ENCODE measurements around the gene FOXN4.
"Not testable (repeated sequence)": the region's sequence is repeated elsewhere in the genome, so short reads cannot be mapped to it uniquely, and the experiment has no call there.

The FOXN4 gene

GRCh38 chr12:109329003-109329402, 19.9 kb upstream of the FOXN4 start:
- TF ChIP-seq CTCF (IDR thresholded peaks at IDR 0.05) (no peak), ZFX (IDR thresholded peaks at IDR 0.05; ENCODE audit: borderline replicate concordance) (no peak)
- no peak overlapping the region for H3K27ac ChIP-seq

DNA sequence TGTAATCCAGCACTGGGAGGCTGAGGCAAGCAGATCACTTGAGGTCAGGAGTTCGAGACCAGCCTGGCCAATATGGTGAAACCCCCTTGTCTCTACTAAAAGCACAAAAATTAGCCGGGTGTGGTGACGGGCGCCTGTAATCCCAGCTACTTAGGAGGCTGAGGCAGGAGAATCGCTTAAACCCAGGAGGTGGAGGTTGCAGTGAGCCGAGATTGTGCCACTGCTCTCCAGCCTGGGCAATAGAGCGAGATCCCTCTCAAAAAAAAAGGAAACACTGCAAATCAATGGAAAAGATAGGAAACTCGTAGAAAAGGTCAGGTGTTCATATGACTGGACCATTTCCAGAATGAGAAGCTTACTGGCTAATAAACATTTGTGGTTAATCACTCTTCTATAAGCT, 12.2 kb upstream of the FOXN4 start:
- not testable (repeated sequence) for H3K27ac ChIP-seq

- TF ChIP-seq CTCF (IDR thresholded peaks at IDR 0.05) (no peak), ZFX (IDR thresholded peaks at IDR 0.05; ENCODE audit: borderline replicate concordance) (no peak)
- H3K27ac ChIP-seq = peak overlapping the region; percentile 89
Observed at GRCh38 chr12:109310247-109311125, 1.4 kb upstream of the FOXN4 start.

GRCh38 chr12:109309381-109310246, 530 bp upstream of the FOXN4 start:
- no peak for TF ChIP-seq CTCF (IDR thresholded peaks at IDR 0.05)
- TF ChIP-seq ZFX (IDR thresholded peaks at IDR 0.05; ENCODE audit: borderline replicate concordance) = no peak
- peak overlapping the region; percentile 89 for H3K27ac ChIP-seq

DNA sequence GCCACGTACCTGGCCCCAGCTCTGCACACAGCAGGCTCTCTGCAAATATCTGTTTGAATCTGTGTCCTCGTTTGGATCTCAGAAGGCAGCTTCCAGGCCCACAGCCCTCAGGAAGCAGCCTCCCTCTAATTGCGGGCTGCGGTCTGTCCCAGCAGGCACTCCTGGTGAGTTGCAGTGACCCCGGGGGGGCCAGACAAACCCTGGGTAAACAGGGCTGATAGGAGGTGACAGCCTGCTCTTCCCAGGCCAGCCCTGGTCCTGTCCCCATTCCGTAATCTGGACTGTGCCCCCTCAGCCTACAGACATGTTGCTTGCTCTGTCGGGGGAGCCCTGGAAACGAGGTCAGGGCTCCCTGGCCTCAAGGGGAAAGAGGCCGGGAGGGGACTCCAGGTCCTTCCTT, 2.0 kb downstream of the FOXN4 start:
- H3K27ac ChIP-seq = no peak overlapping the region
- TF ChIP-seq CTCF (IDR thresholded peaks at IDR 0.05) = no peak
- no peak for TF ChIP-seq ZFX (IDR thresholded peaks at IDR 0.05; ENCODE audit: borderline replicate concordance)

DNA sequence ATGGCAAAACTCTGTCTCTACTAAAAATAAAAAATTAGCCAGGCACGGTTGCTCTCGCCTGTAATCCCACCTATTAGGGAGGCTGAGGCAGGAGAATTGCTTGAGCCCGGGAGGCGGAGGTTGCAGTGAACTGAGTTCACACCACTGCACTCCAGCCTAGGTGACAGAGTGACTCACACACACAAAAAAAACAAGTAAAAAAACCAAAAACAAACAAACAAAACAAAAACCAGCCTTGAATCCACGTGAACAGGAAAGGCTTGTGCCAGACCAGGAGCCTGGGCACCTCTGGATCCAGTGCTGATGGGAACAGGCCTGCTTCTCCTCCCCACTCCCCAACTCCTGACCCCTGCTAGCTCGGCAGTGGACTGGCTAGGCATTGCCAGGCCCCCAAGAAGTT, 3.5 kb downstream of the FOXN4 start:
- no peak for TF ChIP-seq CTCF (IDR thresholded peaks at IDR 0.05)
- no peak for TF ChIP-seq ZFX (IDR thresholded peaks at IDR 0.05; ENCODE audit: borderline replicate concordance)
- no peak overlapping the region for H3K27ac ChIP-seq

DNA sequence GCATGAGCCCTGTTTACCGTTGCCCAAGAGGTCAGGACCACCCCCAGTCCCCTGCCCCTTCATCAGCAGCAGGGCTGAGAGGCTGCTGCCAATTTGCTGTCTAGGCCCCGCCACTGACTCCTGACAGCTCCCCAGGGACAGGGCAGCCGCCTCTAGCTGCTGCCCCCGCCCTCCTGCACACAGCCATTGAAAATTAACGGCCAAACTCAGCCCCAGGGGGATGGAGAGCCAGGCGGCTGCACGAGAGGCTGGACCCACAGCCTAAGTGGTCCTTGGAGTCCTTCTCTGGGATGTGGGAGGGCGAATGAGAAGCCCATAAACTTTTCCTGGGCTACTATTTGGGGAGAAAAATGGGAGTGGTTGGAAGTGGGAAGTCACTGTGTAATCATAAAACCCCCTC, 4.6 kb downstream of the FOXN4 start:
- TF ChIP-seq ZFX (IDR thresholded peaks at IDR 0.05; ENCODE audit: borderline replicate concordance) = no peak
- no peak for TF ChIP-seq CTCF (IDR thresholded peaks at IDR 0.05)
- H3K27ac ChIP-seq = no peak overlapping the region

Measured in 22Rv1 (cell line).